ENCODE data around the gene ENAH.

- TF ChIP-seq CTCF (IDR thresholded peaks at IDR 0.05) (no peak), POLR2A (IDR thresholded peaks at IDR 0.05) (no peak)
These were observed 123.2 kb downstream of the ENAH start for GRCh38 chr1:225529726-225530125.

Data from esophagus squamous epithelium (tissue), 4 donors.